Measurements from ENCODE around the gene ANKRD65. TPM values are rescaled to one million over a fixed set of nuclear protein-coding genes. Genes with fewer than 3 reads are reported as not detected.
A peak's percentile ranks its signal among the peaks of the same experiment; 100 is the strongest.
"Not testable (repeated sequence)": the region's sequence is repeated elsewhere in the genome, so short reads cannot be mapped to it uniquely, and the experiment has no call there.

Gene ANKRD65
- total RNA-seq, 2 experiments from 2014 or later, result not detected

DNA sequence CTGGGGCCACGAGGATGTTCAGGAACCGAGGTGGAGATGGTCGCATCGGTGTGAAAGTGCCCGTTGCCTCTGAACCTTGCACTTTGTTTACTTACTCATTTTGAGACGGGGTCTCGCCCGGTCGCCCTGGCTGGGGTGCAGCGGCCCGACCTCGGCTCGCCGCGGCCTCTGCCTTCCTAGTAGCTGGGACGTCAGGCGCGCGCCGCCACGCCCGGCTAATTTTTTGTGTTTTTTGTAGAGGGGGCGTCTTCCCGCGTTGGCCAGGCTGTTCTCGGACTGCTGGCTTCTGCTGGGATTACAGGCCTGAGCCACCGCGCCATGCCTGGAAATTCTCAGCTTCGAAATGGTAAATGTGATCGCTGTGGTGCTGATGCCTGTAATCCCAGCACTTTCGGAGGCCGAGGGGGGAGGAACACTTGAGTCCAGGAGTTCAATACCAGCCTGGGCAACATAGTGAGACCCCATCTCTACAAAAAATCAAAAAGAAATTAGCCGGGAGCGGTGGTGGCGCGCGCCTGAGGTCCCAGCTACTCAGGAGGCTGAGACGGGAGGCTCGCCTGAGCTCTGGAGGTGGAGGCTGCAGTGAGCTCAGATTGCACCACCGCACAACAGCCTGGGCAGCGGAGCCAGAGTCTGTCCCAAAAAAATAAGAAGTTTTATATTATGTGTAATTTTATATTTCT lies 13.3 kb downstream of the ANKRD65 start:
- DNase-seq (no peak), ATAC-seq (ENCODE audit: low read depth) (peak; percentile 25)
- peak overlapping the region; percentile 88 for H3K27ac Mint-ChIP-seq
- H3K27me3 Mint-ChIP-seq, result no peaks in the 10 kb centered on the region
- peaks cover 13% of the 10 kb centered on the region for H3K36me3 Mint-ChIP-seq
- H3K4me3 Mint-ChIP-seq, result peak overlapping the region; percentile 89
- POLR2A ChIA-PET, result interaction anchor here (0.9 to 4.5 kb wide), 12 partner anchors 9 to 208 kb away, joined by 3 to 32 read pairs (median 4); partner anchors contain the start of genes ANKRD65, AURKAIP1, CCNL2 and MIB2
- no peaks in the 10 kb centered on the region for H3K9me3 Mint-ChIP-seq
- H3K4me1 Mint-ChIP-seq, result peaks cover 23% of the 10 kb centered on the region

GRCh38 chr1:1406821-1407635 lies 14.0 kb downstream of the ANKRD65 start, which contains the start of gene MRPL20:
Gene MRPL20 (minus strand): TSS chr1:1407293. CDS start chr1:1407217, 76 bp downstream.
- ATAC-seq (ENCODE audit: low read depth), result peak; percentile 94
- POLR2A ChIA-PET, result interaction anchor here (0.9 to 4.5 kb wide), 13 partner anchors 9 to 209 kb away, joined by 3 to 32 read pairs (median 4); partner anchors contain the start of genes ANKRD65, AURKAIP1, CCNL2 and MIB2
- Mint-ChIP-seq H3K27me3 (no peaks in the 10 kb centered on the region), H3K9me3 (no peaks in the 10 kb centered on the region), H3K4me1 (peaks cover 23% of the 10 kb centered on the region), H3K27ac (peak within 1 kb of the TSS; percentile 95), H3K4me3 (peak within 1 kb of the TSS; percentile 93), H3K36me3 (peaks cover 13% of the 10 kb centered on the region)
- peak; percentile 95 for DNase-seq

- Mint-ChIP-seq H3K4me3 (peak overlapping the region; percentile 93), H3K36me3 (peaks cover 13% of the 10 kb centered on the region), H3K27me3 (no peaks in the 10 kb centered on the region), H3K9me3 (no peaks in the 10 kb centered on the region), H3K4me1 (peaks cover 23% of the 10 kb centered on the region), H3K27ac (peak overlapping the region; percentile 95)
- no peak for ATAC-seq (ENCODE audit: low read depth)
- POLR2A ChIA-PET, result interaction anchor here (1.0 to 4.5 kb wide), 6 partner anchors 8 to 32 kb away, joined by 3 to 32 read pairs (median 4); partner anchors contain the start of genes AURKAIP1 and CCNL2
- no peak for DNase-seq
Measured at GRCh38 chr1:1406101-1406820, 14.8 kb downstream of the ANKRD65 start.

GRCh38 chr1:1403653-1404052 lies 17.4 kb downstream of the ANKRD65 start:
- H3K27me3 Mint-ChIP-seq, result no peaks in the 10 kb centered on the region
- no peak for ATAC-seq (ENCODE audit: low read depth)
- peaks cover 31% of the 10 kb centered on the region for H3K4me1 Mint-ChIP-seq
- H3K4me3 Mint-ChIP-seq, result no peak overlapping the region
- no peak for DNase-seq
- peak overlapping the region; percentile 26 for H3K27ac Mint-ChIP-seq
- no peaks in the 10 kb centered on the region for H3K9me3 Mint-ChIP-seq
- POLR2A ChIA-PET, result interaction anchor here (0.6 kb wide), 1 partner anchor 166 kb away, joined by 4 read pairs; no protein-coding TSS in a partner anchor
- H3K36me3 Mint-ChIP-seq, result peaks cover 18% of the 10 kb centered on the region

DNA sequence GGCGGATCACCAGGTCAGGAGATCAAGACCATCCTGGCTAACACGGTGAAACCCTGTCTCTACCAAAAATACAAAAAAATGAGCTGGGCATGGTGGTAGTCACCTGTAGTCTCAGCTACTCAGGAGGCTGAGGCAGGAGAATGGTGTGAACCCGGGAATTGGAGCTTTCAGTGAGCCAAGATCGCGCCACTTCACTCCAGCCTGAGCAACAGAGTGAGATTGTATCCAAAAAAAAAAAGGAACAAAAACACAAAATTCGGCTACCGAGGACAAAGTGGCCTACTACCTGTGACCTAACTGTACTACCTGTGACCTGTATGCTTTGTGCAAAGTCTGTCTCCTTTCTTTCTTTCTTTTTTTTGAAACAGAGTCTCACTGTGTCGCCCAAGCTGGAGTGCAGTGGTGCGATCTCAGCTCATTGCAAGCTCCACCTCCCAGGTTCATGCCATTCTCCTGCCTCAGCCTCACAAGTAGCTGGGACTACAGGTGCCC lies 18.1 kb downstream of the ANKRD65 start:
- H3K4me1 Mint-ChIP-seq, result peaks cover 31% of the 10 kb centered on the region
- not testable (repeated sequence) for ATAC-seq (ENCODE audit: low read depth); H3K9me3 Mint-ChIP-seq; H3K27ac Mint-ChIP-seq; DNase-seq; H3K4me3 Mint-ChIP-seq; H3K27me3 Mint-ChIP-seq
- POLR2A ChIA-PET, result interaction anchor here (0.6 to 1.0 kb wide), 2 partner anchors 28 to 167 kb away, joined by 4 to 5 read pairs; partner anchors contain the start of gene AURKAIP1
- peaks cover 22% of the 10 kb centered on the region for H3K36me3 Mint-ChIP-seq

- H3K9me3 Mint-ChIP-seq, result no peaks in the 10 kb centered on the region
Measured at GRCh38 chr1:1402072-1402900, 18.8 kb downstream of the ANKRD65 start.

DNA sequence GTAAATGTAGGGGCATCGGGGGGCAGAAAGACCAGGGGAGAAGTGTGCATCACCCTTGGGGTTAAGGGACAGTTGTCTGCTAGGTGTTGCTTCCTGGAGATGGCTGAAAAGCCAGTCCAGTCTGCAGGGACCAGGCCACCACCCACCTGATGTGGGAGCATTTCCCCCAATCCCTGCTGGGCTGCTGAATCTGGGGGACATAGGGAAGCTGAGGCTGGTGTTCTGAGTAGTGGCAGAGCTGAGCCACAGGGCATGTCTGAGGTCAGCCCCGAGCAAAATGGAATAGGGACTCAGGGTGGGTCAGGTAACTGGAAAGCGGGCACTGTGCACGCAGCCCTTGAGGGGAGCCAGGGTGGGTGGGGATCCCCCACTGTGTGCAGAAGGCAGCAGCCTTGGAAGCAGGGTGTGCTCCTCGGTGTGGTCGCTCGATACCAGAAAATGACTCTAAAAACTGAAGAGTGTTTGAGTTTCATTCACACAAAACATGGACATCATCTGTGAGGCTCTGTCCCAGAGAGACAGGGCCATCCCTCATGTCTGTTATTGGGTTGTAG lies 19.5 kb downstream of the ANKRD65 start:
- no peak for ATAC-seq (ENCODE audit: low read depth)

More at GRCh38 chr1:1402072-1402900, 18.8 kb downstream of the ANKRD65 start:
- no peaks in the 10 kb centered on the region for H3K27me3 Mint-ChIP-seq
- H3K4me1 Mint-ChIP-seq, result peaks cover 34% of the 10 kb centered on the region
- peak overlapping the region; percentile 37 for H3K4me3 Mint-ChIP-seq
- ATAC-seq (ENCODE audit: low read depth), result no peak
- H3K36me3 Mint-ChIP-seq, result peaks cover 22% of the 10 kb centered on the region
- peak overlapping the region; percentile 42 for H3K27ac Mint-ChIP-seq
- no peak for DNase-seq
- POLR2A ChIA-PET, result interaction anchor here (1.0 kb wide), 1 partner anchor 27 kb away, joined by 5 read pairs; the partner anchor contains the start of gene AURKAIP1

GRCh38 chr1:1400576-1401456 lies 20.3 kb downstream of the ANKRD65 start:
- Mint-ChIP-seq H3K36me3 (peaks cover 22% of the 10 kb centered on the region), H3K27ac (peak overlapping the region; percentile 87), H3K4me1 (peaks cover 29% of the 10 kb centered on the region), H3K9me3 (no peaks in the 10 kb centered on the region), H3K4me3 (peak overlapping the region; percentile 89), H3K27me3 (no peaks in the 10 kb centered on the region)
- POLR2A ChIA-PET, result interaction anchor here (0.6 to 2.8 kb wide), 3 partner anchors 26 to 103 kb away, joined by 3 to 45 read pairs (median 3); partner anchors contain the start of gene AURKAIP1
- DNase-seq (no peak), ATAC-seq (ENCODE audit: low read depth) (no peak)

More for the DNA sequence above, 19.5 kb downstream of the ANKRD65 start:
- no peaks in the 10 kb centered on the region for H3K27me3 Mint-ChIP-seq
- H3K4me3 Mint-ChIP-seq, result peak overlapping the region; percentile 37
- peak overlapping the region; percentile 55 for H3K27ac Mint-ChIP-seq
- POLR2A ChIA-PET, result no interaction called here
- H3K4me1 Mint-ChIP-seq, result peaks cover 33% of the 10 kb centered on the region
- DNase-seq, result no peak
- H3K36me3 Mint-ChIP-seq, result peaks cover 22% of the 10 kb centered on the region
- H3K9me3 Mint-ChIP-seq, result no peaks in the 10 kb centered on the region

DNA sequence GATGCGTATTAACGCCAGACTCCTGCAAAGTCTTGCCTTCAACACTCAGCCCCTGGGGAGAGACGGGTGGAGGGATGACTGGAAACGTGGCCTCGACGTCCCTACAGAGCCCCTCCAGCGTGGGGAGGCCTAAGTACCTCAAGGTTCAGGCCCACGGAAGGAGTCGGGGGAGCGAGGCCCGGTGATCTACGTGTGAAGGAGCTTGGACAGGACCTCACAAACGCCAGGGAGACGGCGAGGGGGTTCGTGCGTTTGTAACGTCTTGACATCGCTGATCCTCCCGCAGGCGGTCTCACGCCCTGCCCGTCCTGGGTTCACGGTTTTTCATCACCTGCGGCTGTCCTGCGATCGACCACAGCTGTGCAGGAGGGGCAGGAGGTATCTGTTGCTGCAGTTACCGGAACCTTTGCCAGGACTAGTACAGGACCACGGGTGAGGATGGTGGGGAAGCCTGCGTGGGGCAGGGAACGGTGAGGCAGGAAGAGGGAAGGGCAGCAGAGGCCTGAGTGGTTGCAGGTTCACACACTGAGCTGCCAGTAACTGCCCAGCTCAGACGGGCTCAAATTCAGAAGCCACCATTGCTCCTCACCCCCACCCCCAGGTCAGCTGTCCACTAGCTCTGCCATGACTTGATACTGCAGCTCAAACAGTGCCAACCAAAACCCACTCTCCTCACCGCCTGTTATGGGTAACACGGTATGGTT lies 21.1 kb downstream of the ANKRD65 start:
- H3K4me1 Mint-ChIP-seq, result peaks cover 29% of the 10 kb centered on the region
- peak overlapping the region; percentile 89 for H3K4me3 Mint-ChIP-seq

DNA sequence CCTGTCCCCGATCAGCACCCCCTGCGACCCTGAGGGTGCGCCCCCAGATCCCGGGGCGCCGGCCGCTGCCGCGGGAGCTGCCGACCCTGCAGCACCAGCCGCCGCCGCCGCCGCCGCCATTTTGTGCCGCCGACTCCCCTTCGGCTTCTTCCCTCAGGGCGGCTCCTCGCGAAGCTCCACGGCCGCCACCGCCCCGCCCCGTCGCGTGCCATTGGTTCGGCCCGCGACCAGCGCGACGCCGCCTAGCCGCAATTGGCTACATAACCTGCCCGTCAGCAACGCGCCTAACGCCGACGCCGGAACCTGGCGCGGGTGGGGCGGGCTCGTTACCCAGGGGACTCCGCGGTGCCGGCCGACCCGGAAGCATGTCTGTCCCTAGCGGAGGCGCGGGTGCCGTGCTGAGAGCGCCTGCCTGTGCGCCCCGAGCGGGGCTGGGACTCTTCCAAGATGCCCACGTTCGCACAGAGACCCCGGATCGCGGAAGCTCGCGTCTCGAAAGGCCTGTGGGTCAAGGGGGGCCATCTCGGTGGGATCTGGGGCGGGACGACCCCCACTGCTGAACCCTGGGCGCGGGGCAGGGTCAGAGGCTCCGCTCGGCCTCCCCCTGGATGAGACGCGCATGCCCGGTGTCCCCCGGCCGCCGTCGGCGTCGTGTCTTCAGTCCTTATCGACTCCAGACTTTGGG lies 21.7 kb downstream of the ANKRD65 start, which contains the start of gene CCNL2:
Gene CCNL2, minus strand, starts transcription at position 149 of the 685 bp plus-strand sequence. Its CDS starts 29 bp downstream, at position 120.
- no peaks in the 10 kb centered on the region for H3K27me3 Mint-ChIP-seq
- peak within 1 kb of the TSS; percentile 89 for H3K4me3 Mint-ChIP-seq
- peak within 1 kb of the TSS; percentile 87 for H3K27ac Mint-ChIP-seq
- POLR2A ChIA-PET, result interaction anchor here (0.6 to 2.8 kb wide), 20 partner anchors 8 to 251 kb away, joined by 3 to 45 read pairs (median 4); partner anchors contain the start of genes ATAD3A, AURKAIP1, MRPL20 and UBE2J2
- peaks cover 29% of the 10 kb centered on the region for H3K4me1 Mint-ChIP-seq
- peak; percentile 100 for DNase-seq
- H3K36me3 Mint-ChIP-seq, result peaks cover 20% of the 10 kb centered on the region
- H3K9me3 Mint-ChIP-seq, result no peaks in the 10 kb centered on the region
- ATAC-seq (ENCODE audit: low read depth), result peak; percentile 97

More for the DNA sequence above, 21.1 kb downstream of the ANKRD65 start:
- POLR2A ChIA-PET, result interaction anchor here (0.6 to 2.8 kb wide), 9 partner anchors 17 to 214 kb away, joined by 3 to 45 read pairs (median 4); partner anchors contain the start of genes ATAD3A, AURKAIP1 and UBE2J2
- Mint-ChIP-seq H3K27me3 (no peaks in the 10 kb centered on the region), H3K36me3 (peaks cover 21% of the 10 kb centered on the region), H3K27ac (peak overlapping the region; percentile 87), H3K9me3 (no peaks in the 10 kb centered on the region)
- ATAC-seq (ENCODE audit: low read depth), result peak; percentile 1
- peak; percentile 52 for DNase-seq
